Measurements from ENCODE around the gene GRB14.

The GRB14 gene

GRCh38 chr2:164449706-164450105, 171.6 kb downstream of the GRB14 start:
- no peak for DNase-seq (ENCODE audit: low spot score)

GRCh38 chr2:164447660-164448059, 173.6 kb downstream of the GRB14 start:
- TF ChIP-seq CTCF (IDR thresholded peaks at IDR 0.05; ENCODE audit: extremely low read depth, missing control alignments) = no peak
- DNase-seq (ENCODE audit: low spot score) = no peak

More at GRCh38 chr2:164449706-164450105, 171.6 kb downstream of the GRB14 start:
- TF ChIP-seq CTCF (IDR thresholded peaks at IDR 0.05; ENCODE audit: extremely low read depth, missing control alignments) = no peak

Measured in GM20000 (cell line).